Epithelial cell of esophagus (primary cell): ENCODE results near the gene CDC42EP4.
"Not testable (repeated sequence)": the region's sequence is repeated elsewhere in the genome, so short reads cannot be mapped to it uniquely, and the experiment has no call there.

ENCODE experiments used
- DNase-seq: peaks from one replicate; pipeline ENCODE4 v3.0.0; 2010; ENCODE audit warnings: low read depth
- H3K4me3 ChIP-seq: 2 replicates; pipeline ENCODE4 v1.5.1; 2011; ENCODE audit warnings: mild to moderate bottlenecking, low read length, control low read depth
- CTCF ChIP-seq: IDR thresholded peaks from 2 replicates; pipeline ENCODE4 v1.5.1; 2011; ENCODE audit warnings: low read depth, mild to moderate bottlenecking, low read length, control low read depth, inconsistent platforms; ENCODE audit not compliant: insufficient read depth; ENCODE audit errors: missing control alignments

The CDC42EP4 gene

GRCh38 chr17:73311428-73311780 lies 397 bp downstream of the CDC42EP4 start:
- H3K4me3 ChIP-seq, result peak overlapping the region; percentile 95
- no peak for TF ChIP-seq CTCF
- DNase-seq, result no peak

- DNase-seq, result no peak
- peak overlapping the region; percentile 95 for H3K4me3 ChIP-seq
- no peak for TF ChIP-seq CTCF
Measured at GRCh38 chr17:73309727-73310596, 1.8 kb downstream of the CDC42EP4 start.

GRCh38 chr17:73308959-73309358 lies 2.8 kb downstream of the CDC42EP4 start:
- DNase-seq, result not testable (repeated sequence)
- peak overlapping the region; percentile 95 for H3K4me3 ChIP-seq

GRCh38 chr17:73308017-73308823 lies 3.6 kb downstream of the CDC42EP4 start:
- H3K4me3 ChIP-seq, result peak overlapping the region; percentile 14
- DNase-seq, result peak; percentile 54

GRCh38 chr17:73307130-73307529 lies 4.7 kb downstream of the CDC42EP4 start:
- no peak for DNase-seq
- no peak overlapping the region for H3K4me3 ChIP-seq
- no peak for TF ChIP-seq CTCF

More at GRCh38 chr17:73308017-73308823, 3.6 kb downstream of the CDC42EP4 start:
- no peak for TF ChIP-seq CTCF

- TF ChIP-seq CTCF, result no peak
- DNase-seq, result no peak
- H3K4me3 ChIP-seq, result no peak overlapping the region
Measured at GRCh38 chr17:73305845-73306836, 5.7 kb downstream of the CDC42EP4 start.
